WTC11 (cell line): ENCODE measurements around the gene COL4A1.

Experiments used
- CTCF ChIP-seq: fragments of 200-600 bp; IDR thresholded peaks from 2 replicates; pipeline ENCODE4 v1.8.0; 2022; ENCODE audit warnings: antibody characterized with exemption
- ELF4 ChIP-seq: sonication (generic); formaldehyde crosslinking; IDR thresholded peaks from 2 replicates; pipeline ENCODE4 v1.8.1; 2022; ENCODE audit warnings: low read depth, mild to moderate bottlenecking, moderate library complexity, missing genetic modification reagents
- MLX ChIP-seq: sonication (generic); formaldehyde crosslinking; IDR thresholded peaks from 2 replicates; pipeline ENCODE4 v1.8.1; 2023; ENCODE audit warnings: mild to moderate bottlenecking, missing genetic modification reagents, moderate library complexity
- NR2C2 ChIP-seq: sonication (generic); formaldehyde crosslinking; IDR thresholded peaks from 2 replicates; pipeline ENCODE4 v1.8.0; 2022; ENCODE audit warnings: mild to moderate bottlenecking, missing genetic modification reagents
- PREB ChIP-seq: sonication (generic); formaldehyde crosslinking; IDR thresholded peaks from 2 replicates; pipeline ENCODE4 v1.8.1; 2022; ENCODE audit warnings: mild to moderate bottlenecking, missing genetic modification reagents, moderate library complexity, borderline replicate concordance
- SP1 ChIP-seq: sonication (generic); formaldehyde crosslinking; conservative IDR thresholded peaks from 2 replicates; pipeline ENCODE4 v1.8.1; 2022; ENCODE audit warnings: missing genetic modification reagents
- ZNF121 ChIP-seq: sonication (generic); formaldehyde crosslinking; IDR thresholded peaks from 2 replicates; pipeline ENCODE4 v1.8.0; 2023; ENCODE audit warnings: missing genetic modification reagents
- ZNF138 ChIP-seq: sonication (generic); formaldehyde crosslinking; conservative IDR thresholded peaks from 2 replicates; pipeline ENCODE4 v1.8.1; 2022; ENCODE audit warnings: mild to moderate bottlenecking, moderate library complexity, missing genetic modification reagents
- TF ChIP-seq, protein P1 (sequence below): sonication (generic); formaldehyde crosslinking; IDR thresholded peaks from 2 replicates; pipeline ENCODE4 v1.8.0; 2023; ENCODE audit warnings: mild to moderate bottlenecking, missing genetic modification reagents
- TF ChIP-seq, protein P2 (sequence below): sonication (generic); formaldehyde crosslinking; IDR thresholded peaks from 2 replicates; pipeline ENCODE4 v1.8.1; 2022; ENCODE audit warnings: missing genetic modification reagents, borderline replicate concordance

GRCh38 chr13:110217811-110218210, 89.1 kb downstream of the COL4A1 start:
- TF ChIP-seq NR2C2 (CRISPR knock-in tag) (no peak), PREB (CRISPR knock-in tag) (no peak), CTCF (no peak), SP1 (CRISPR knock-in tag) (no peak), MLX (CRISPR knock-in tag) (no peak), ZNF138 (CRISPR knock-in tag) (no peak), ZNF121 (CRISPR knock-in tag) (no peak), ELF4 (no peak)
- TF ChIP-seq, protein P1, sequence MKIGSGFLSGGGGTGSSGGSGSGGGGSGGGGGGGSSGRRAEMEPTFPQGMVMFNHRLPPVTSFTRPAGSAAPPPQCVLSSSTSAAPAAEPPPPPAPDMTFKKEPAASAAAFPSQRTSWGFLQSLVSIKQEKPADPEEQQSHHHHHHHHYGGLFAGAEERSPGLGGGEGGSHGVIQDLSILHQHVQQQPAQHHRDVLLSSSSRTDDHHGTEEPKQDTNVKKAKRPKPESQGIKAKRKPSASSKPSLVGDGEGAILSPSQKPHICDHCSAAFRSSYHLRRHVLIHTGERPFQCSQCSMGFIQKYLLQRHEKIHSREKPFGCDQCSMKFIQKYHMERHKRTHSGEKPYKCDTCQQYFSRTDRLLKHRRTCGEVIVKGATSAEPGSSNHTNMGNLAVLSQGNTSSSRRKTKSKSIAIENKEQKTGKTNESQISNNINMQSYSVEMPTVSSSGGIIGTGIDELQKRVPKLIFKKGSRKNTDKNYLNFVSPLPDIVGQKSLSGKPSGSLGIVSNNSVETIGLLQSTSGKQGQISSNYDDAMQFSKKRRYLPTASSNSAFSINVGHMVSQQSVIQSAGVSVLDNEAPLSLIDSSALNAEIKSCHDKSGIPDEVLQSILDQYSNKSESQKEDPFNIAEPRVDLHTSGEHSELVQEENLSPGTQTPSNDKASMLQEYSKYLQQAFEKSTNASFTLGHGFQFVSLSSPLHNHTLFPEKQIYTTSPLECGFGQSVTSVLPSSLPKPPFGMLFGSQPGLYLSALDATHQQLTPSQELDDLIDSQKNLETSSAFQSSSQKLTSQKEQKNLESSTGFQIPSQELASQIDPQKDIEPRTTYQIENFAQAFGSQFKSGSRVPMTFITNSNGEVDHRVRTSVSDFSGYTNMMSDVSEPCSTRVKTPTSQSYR: no peak
- TF ChIP-seq, protein P2, sequence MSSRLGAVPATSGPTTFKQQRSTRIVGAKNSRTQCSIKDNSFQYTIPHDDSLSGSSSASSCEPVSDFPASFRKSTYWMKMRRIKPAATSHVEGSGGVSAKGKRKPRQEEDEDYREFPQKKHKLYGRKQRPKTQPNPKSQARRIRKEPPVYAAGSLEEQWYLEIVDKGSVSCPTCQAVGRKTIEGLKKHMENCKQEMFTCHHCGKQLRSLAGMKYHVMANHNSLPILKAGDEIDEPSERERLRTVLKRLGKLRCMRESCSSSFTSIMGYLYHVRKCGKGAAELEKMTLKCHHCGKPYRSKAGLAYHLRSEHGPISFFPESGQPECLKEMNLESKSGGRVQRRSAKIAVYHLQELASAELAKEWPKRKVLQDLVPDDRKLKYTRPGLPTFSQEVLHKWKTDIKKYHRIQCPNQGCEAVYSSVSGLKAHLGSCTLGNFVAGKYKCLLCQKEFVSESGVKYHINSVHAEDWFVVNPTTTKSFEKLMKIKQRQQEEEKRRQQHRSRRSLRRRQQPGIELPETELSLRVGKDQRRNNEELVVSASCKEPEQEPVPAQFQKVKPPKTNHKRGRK (CRISPR knock-in tag): no peak
